ENCODE results near the gene PIK3R1. TPM values are rescaled to one million over a fixed set of nuclear protein-coding genes. Genes with fewer than 3 reads are reported as not detected.

PIK3R1 gene
- total and polyA plus RNA-seq, 4 donors: 22.6 to 123 (median 47.3) TPM

- Histone ChIP-seq H3K4me3 (ENCODE audit: low read depth in 1 of 3, low read length in 3 of 3) (no peak overlapping the region), H3K9me3 (ENCODE audit: control insufficient read depth in 4 of 4, low read length in 3 of 4) (no peaks in the 10 kb centered on the region), H3K9ac (ENCODE audit: low read depth in 1 of 2, low read length in 2 of 2) (no peak overlapping the region), H3K36me3 (ENCODE audit: control insufficient read depth in 4 of 4, insufficient read depth in 3 of 4, low read depth in 1 of 4, low read length in 3 of 4) (peaks cover 0 to 5% (median 2%) of the 10 kb centered on the region in 4 donors), H3K27me3 (ENCODE audit: control insufficient read depth in 4 of 4, insufficient read depth in 4 of 4, low read length in 3 of 4) (no peaks in the 10 kb centered on the region), H3K27ac (ENCODE audit: low read depth in 1 of 2, low read length in 2 of 2) (peak overlapping the region; percentile 40 to 43), H3K4me1 (ENCODE audit: control insufficient read depth in 4 of 4, insufficient read depth in 4 of 4, low read length in 3 of 4) (peaks cover 13 to 68% (median 42%) of the 10 kb centered on the region in 4 donors)
- TF ChIP-seq FOXA1 (IDR thresholded peaks at IDR 0.05): no peak
- no peak for TF ChIP-seq GABPA (IDR thresholded peaks at IDR 0.05 in 1 of 2, conservative IDR thresholded peaks at IDR 0.05 in 1 of 2)
- TF ChIP-seq, protein P1, sequence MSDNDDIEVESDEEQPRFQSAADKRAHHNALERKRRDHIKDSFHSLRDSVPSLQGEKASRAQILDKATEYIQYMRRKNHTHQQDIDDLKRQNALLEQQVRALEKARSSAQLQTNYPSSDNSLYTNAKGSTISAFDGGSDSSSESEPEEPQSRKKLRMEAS (IDR thresholded peaks at IDR 0.05): no peak
- no peak for TF ChIP-seq TAF1 (conservative IDR thresholded peaks at IDR 0.05)
- no peak for TF ChIP-seq HNF4G (IDR thresholded peaks at IDR 0.05)
- TF ChIP-seq ZBTB33 (IDR thresholded peaks at IDR 0.05): no peak
- TF ChIP-seq EGR1 (IDR thresholded peaks at IDR 0.05; ENCODE audit: low read depth in 2 of 2): no peak
- no peak for TF ChIP-seq HNF4A (conservative IDR thresholded peaks at IDR 0.05)
- TF ChIP-seq, protein P2, sequence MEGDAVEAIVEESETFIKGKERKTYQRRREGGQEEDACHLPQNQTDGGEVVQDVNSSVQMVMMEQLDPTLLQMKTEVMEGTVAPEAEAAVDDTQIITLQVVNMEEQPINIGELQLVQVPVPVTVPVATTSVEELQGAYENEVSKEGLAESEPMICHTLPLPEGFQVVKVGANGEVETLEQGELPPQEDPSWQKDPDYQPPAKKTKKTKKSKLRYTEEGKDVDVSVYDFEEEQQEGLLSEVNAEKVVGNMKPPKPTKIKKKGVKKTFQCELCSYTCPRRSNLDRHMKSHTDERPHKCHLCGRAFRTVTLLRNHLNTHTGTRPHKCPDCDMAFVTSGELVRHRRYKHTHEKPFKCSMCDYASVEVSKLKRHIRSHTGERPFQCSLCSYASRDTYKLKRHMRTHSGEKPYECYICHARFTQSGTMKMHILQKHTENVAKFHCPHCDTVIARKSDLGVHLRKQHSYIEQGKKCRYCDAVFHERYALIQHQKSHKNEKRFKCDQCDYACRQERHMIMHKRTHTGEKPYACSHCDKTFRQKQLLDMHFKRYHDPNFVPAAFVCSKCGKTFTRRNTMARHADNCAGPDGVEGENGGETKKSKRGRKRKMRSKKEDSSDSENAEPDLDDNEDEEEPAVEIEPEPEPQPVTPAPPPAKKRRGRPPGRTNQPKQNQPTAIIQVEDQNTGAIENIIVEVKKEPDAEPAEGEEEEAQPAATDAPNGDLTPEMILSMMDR (IDR thresholded peaks at IDR 0.05; ENCODE audit: low read depth, low read length, missing input control): no peak
- 40% methylated on average over 4 of the region's 4 CpGs for WGBS
- no peak for DNase-seq (ENCODE audit: low spot score)
Measured at GRCh38 chr5:68251386-68251785, 35.8 kb downstream of the PIK3R1 start.

GRCh38 chr5:68251804-68252522, 36.4 kb downstream of the PIK3R1 start:
- 67% methylated on average over 6 of the region's 6 CpGs for WGBS
- H3K4me3 ChIP-seq (ENCODE audit: low read depth in 1 of 3, low read length in 3 of 3): no peak overlapping the region
- H3K4me1 ChIP-seq (ENCODE audit: control insufficient read depth in 4 of 4, insufficient read depth in 4 of 4, low read length in 3 of 4): peaks cover 14 to 74% (median 44%) of the 10 kb centered on the region in 4 donors
- no peaks in the 10 kb centered on the region for H3K27me3 ChIP-seq (ENCODE audit: control insufficient read depth in 4 of 4, insufficient read depth in 4 of 4, low read length in 3 of 4)
- no peak for DNase-seq (ENCODE audit: low spot score)
- no peaks in the 10 kb centered on the region for H3K9me3 ChIP-seq (ENCODE audit: control insufficient read depth in 4 of 4, low read length in 3 of 4)
- peaks cover 0 to 6% (median 3%) of the 10 kb centered on the region in 4 donors for H3K36me3 ChIP-seq (ENCODE audit: control insufficient read depth in 4 of 4, insufficient read depth in 3 of 4, low read depth in 1 of 4, low read length in 3 of 4)
- TF ChIP-seq YY1 (IDR thresholded peaks at IDR 0.05): no peak
- TF ChIP-seq GABPA (IDR thresholded peaks at IDR 0.05 in 1 of 2, conservative IDR thresholded peaks at IDR 0.05 in 1 of 2): no peak
- TF ChIP-seq JUND (IDR thresholded peaks at IDR 0.05): no peak
- no peak for TF ChIP-seq TAF1 (conservative IDR thresholded peaks at IDR 0.05)
- TF ChIP-seq, protein P2 (IDR thresholded peaks at IDR 0.05; ENCODE audit: low read depth, low read length, missing input control): no peak
- TF ChIP-seq, protein P3, sequence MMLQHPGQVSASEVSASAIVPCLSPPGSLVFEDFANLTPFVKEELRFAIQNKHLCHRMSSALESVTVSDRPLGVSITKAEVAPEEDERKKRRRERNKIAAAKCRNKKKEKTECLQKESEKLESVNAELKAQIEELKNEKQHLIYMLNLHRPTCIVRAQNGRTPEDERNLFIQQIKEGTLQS (IDR thresholded peaks at IDR 0.05): no peak
- TF ChIP-seq RXRA (IDR thresholded peaks at IDR 0.05): no peak
- TF ChIP-seq EGR1 (IDR thresholded peaks at IDR 0.05; ENCODE audit: low read depth in 2 of 2): no peak
- TF ChIP-seq FOXA1 (IDR thresholded peaks at IDR 0.05): no peak
- TF ChIP-seq HNF4G (IDR thresholded peaks at IDR 0.05): no peak
- no peak for TF ChIP-seq NR2F2 (IDR thresholded peaks at IDR 0.05)
- no peak for TF ChIP-seq HNF4A (conservative IDR thresholded peaks at IDR 0.05)
- TF ChIP-seq FOXA2 (IDR thresholded peaks at IDR 0.05): no peak
- TF ChIP-seq RAD21 (IDR thresholded peaks at IDR 0.05): no peak
- H3K27ac ChIP-seq (ENCODE audit: low read depth in 1 of 2, low read length in 2 of 2): peak overlapping the region; percentile 40 to 43
- H3K9ac ChIP-seq (ENCODE audit: low read depth in 1 of 2, low read length in 2 of 2): no peak overlapping the region
